K562 (cell line): ENCODE results near the gene MAP3K2. TPM values are rescaled to one million over a fixed set of nuclear protein-coding genes. Genes with fewer than 3 reads are reported as not detected.

Experiments used
- ATAC-seq: fragments of 200-7000 bp; cut with Tn5 transposase; 3 replicates; pipeline ENCODE4 v1.9.1; 2020; ENCODE audit warnings: moderate library complexity
- BruUV-seq: library from RNA; stranded (reverse); fragments of 400-500 nt; replicated peaks from 2 replicates; lab custom pipeline; 2021; lab: Mats Ljungman, UMichigan
- CTCF ChIA-PET: fragments of 300-600 bp; formaldehyde crosslinking; extraction: SDS; loops from one replicate; lab custom pipeline; 2021; ENCODE audit warnings: low intra/inter-chr PET ratio; lab: Yijun Ruan, JAX
- POLR2A ChIA-PET: fragments of 300-600, 350-650 bp; sonication (Branson Sonifier 250); formaldehyde crosslinking; extraction: SDS; loops from one replicate; lab custom pipeline; 2021; ENCODE audit warnings: antibody characterized with exemption, inconsistent platforms; lab: Yijun Ruan, JAX
- DNase-seq, 4 experiments: peaks; one replicate each; pipeline versions ENCODE4 v3.0.0 to v3.0.0-alpha.2; 2011 to 2018; ENCODE audit warnings: low spot score in 3 of 4, mixed read lengths in 3 of 4; ENCODE audit errors: extremely low read depth in 1 of 4
- FAIRE-seq: peaks from 2 replicates; lab custom pipeline; 2011; peaks lifted over from hg19 to GRCh38; lab: Jason Lieb, UNC
- H2AFZ ChIP-seq: 2 replicates; pipeline ENCODE4 v1.6.0; 2011; ENCODE audit warnings: low read depth, low read length, control low read depth, inconsistent platforms
- H3K27ac ChIP-seq: fragments of 200-600 bp; 3 replicates; pipeline ENCODE4 v1.8.0; 2011; ENCODE audit warnings: low read depth, mild to moderate bottlenecking, control low read depth, inconsistent platforms, low read length, moderate library complexity, mixed read lengths; ENCODE audit errors: extremely low read depth
- H3K27me3 ChIP-seq, 2 experiments: fragments of 300-600 bp in 1 of 2; 2 replicates in 1 of 2; 3 replicates in 1 of 2; pipeline versions ENCODE4 v1.6.0 to v1.8.0; 2011; ENCODE audit warnings: inconsistent platforms in 2 of 2, low read length in 2 of 2, mild to moderate bottlenecking in 1 of 2, mixed read lengths in 1 of 2, moderate library complexity in 1 of 2; ENCODE audit not compliant: control insufficient read depth in 2 of 2, insufficient read depth in 2 of 2
- H3K36me3 ChIP-seq: fragments of 300-600 bp; 3 replicates; pipeline ENCODE4 v1.8.0; 2011; ENCODE audit warnings: mild to moderate bottlenecking, low read length, inconsistent platforms; ENCODE audit not compliant: control insufficient read depth, insufficient read depth
- H3K4me1 ChIP-seq, 2 experiments: fragments of 200-600 bp in 1 of 2; replicated peaks in 1 of 2; 2 replicates in 1 of 2; 3 replicates in 1 of 2; pipeline versions ENCODE4 v1.5.1 to v1.8.0; 2011; ENCODE audit warnings: inconsistent platforms in 2 of 2, low read length in 2 of 2, mild to moderate bottlenecking in 1 of 2, mixed read lengths in 1 of 2, moderate library complexity in 1 of 2; ENCODE audit not compliant: control insufficient read depth in 2 of 2, insufficient read depth in 2 of 2
- H3K4me2 ChIP-seq: 2 replicates; pipeline ENCODE4 v1.6.1; 2011; ENCODE audit warnings: low read length, control low read depth, inconsistent platforms, mixed read lengths; ENCODE audit not compliant: insufficient read depth
- H3K4me3 ChIP-seq: fragments of 200-600 bp; sonication (generic), shearing (Covaris generic); 2 replicates; pipeline ENCODE4 v1.5.1; 2016; ENCODE audit warnings: control low read depth, inconsistent platforms
- H3K79me2 ChIP-seq: fragments of 200-600 bp; 3 replicates; pipeline ENCODE4 v1.8.0; 2011; ENCODE audit warnings: low read length, inconsistent platforms; ENCODE audit not compliant: control insufficient read depth, insufficient read depth
- H3K9ac ChIP-seq, 2 experiments: 2 replicates each; pipeline versions ENCODE4 v1.6.0 to v1.6.1; 2011; ENCODE audit warnings: low read depth in 2 of 2, low read length in 2 of 2, control low read depth in 1 of 2, inconsistent platforms in 1 of 2, mild to moderate bottlenecking in 1 of 2, mixed read lengths in 1 of 2; ENCODE audit not compliant: insufficient read depth in 1 of 2
- H3K9me1 ChIP-seq: one replicate; pipeline ENCODE4 v1.6.0; 2011; ENCODE audit warnings: inconsistent platforms, mild to moderate bottlenecking, low read length, moderate library complexity; ENCODE audit not compliant: control insufficient read depth, insufficient read depth
- H3K9me3 ChIP-seq: replicated peaks from 2 replicates; pipeline ENCODE4 v1.5.1; 2011; ENCODE audit warnings: low read depth, low read length, inconsistent platforms; ENCODE audit not compliant: control insufficient read depth, insufficient read depth
- H4K20me1 ChIP-seq: replicated peaks from 2 replicates; pipeline ENCODE4 v1.6.1; 2011; ENCODE audit warnings: low read length, inconsistent platforms, mixed read lengths; ENCODE audit not compliant: control insufficient read depth, insufficient read depth
- CTBP1 ChIP-seq: fragments of 450-650 bp; IDR thresholded peaks from 2 replicates; pipeline ENCODE4 v1.6.1; 2016; ENCODE audit warnings: borderline replicate concordance
- GATAD2B ChIP-seq: fragments of 450-650 bp; IDR thresholded peaks from 2 replicates; pipeline ENCODE4 v1.6.1; 2017; ENCODE audit warnings: mild to moderate bottlenecking, borderline replicate concordance
- HMBOX1 ChIP-seq: sonication (generic); IDR thresholded peaks from 2 replicates; pipeline ENCODE4 v1.6.1; 2016
- JUNB ChIP-seq: fragments of 450-650 bp; formaldehyde crosslinking; conservative IDR thresholded peaks from 2 replicates; pipeline ENCODE4 v1.4.0; 2020; ENCODE audit warnings: mild to moderate bottlenecking
- NCOA6 ChIP-seq: fragments of 450-650 bp; IDR thresholded peaks from 2 replicates; pipeline ENCODE4 v1.6.1; 2017; ENCODE audit warnings: mild to moderate bottlenecking
- NR3C1 ChIP-seq: sonication (generic); formaldehyde crosslinking; IDR thresholded peaks from 2 replicates; pipeline ENCODE4 v1.8.1; 2022; ENCODE audit warnings: missing genetic modification reagents
- RNF2 ChIP-seq: sonication (generic); IDR thresholded peaks from 2 replicates; pipeline ENCODE4 v1.6.1; 2016
- SREBF2 ChIP-seq: sonication (generic); formaldehyde crosslinking; IDR thresholded peaks from 2 replicates; pipeline ENCODE4 v1.4.0; 2020; ENCODE audit warnings: mild to moderate bottlenecking, missing genetic modification reagents
- ZKSCAN1 ChIP-seq: fragments of 150-350 bp; IDR thresholded peaks from 2 replicates; pipeline ENCODE4 v1.6.1; 2016; ENCODE audit warnings: low read depth, low read length
- ZKSCAN3 ChIP-seq: fragments of 250-450 bp; sonication (Bioruptor Pico); IDR thresholded peaks from 2 replicates; pipeline ENCODE4 v1.4.0; 2020
- ZNF239 ChIP-seq: fragments of 250-450 bp; sonication (Bioruptor Pico); IDR thresholded peaks from 2 replicates; pipeline ENCODE4 v1.4.0; 2020; ENCODE audit warnings: mild to moderate bottlenecking
- ZNF282 ChIP-seq: sonication (generic); formaldehyde crosslinking; IDR thresholded peaks from 2 replicates; pipeline ENCODE4 v1.8.1; 2023; ENCODE audit warnings: missing genetic modification reagents
- ZNF384 ChIP-seq: IDR thresholded peaks from 2 replicates; pipeline ENCODE4 v1.6.1; 2012; ENCODE audit warnings: low read depth, low read length, improper control_type of control experiment
- WGBS: fragments of 100-300 bp; shearing (Covaris generic); methylation state at CpG from one replicate; pipeline ENCODE4 v1.1.6; 2016; ENCODE audit warnings: low coverage, mixed read lengths; ENCODE audit not compliant: insufficient coverage; ENCODE audit errors: missing lambda C conversion rate; 5-methylcytosine and 5-hydroxymethylcytosine counted together
- in situ Hi-C: fragments of 300-500 bp; cut with MboI; formaldehyde crosslinking; loops from 4 replicates; pipeline ENCODE4 v1.15.0; 2018; ENCODE audit warnings: inconsistent platforms, mixed read lengths
- intact Hi-C: fragments of 100-400 bp; cut with micrococcal nuclease; formaldehyde crosslinking; loops from 2 replicates; pipeline ENCODE4 v1.14.2; 2022
- polyA plus RNA-seq, 8 experiments: library from polyadenylated mRNA; depleted of rRNA in 4 of 8; stranded (reverse) in 5 of 8; unstranded in 3 of 8; fragments of >200 nt; fragmentation: Nextera tagmentation in 2 of 8; fragmentation: Illumina TruSeq in 1 of 8; extraction: Ambion mirVana in 2 of 8; extraction: Trizol in 1 of 8; gene quantifications; 2 replicates each; pipeline versions ENCODE4 v1.2.1 to v1.2.3, GENCODE V29; 2011 to 2014; ENCODE audit warnings: inconsistent platforms in 1 of 8, missing spikeins in 1 of 8
- total RNA-seq, 7 experiments: library from RNA; depleted of rRNA in 6 of 7; stranded (reverse); fragments of >200 nt in 6 of 7; fragmentation: Illumina TruSeq in 2 of 7; extraction: Trizol in 2 of 7; gene quantifications; 2 replicates each; pipeline versions ENCODE4 v1.2.1 to v1.2.3, GENCODE V29; 2011 to 2021; ENCODE audit warnings: low replicate concordance in 1 of 7
- TF ChIP-seq, protein P1 (sequence below): sonication (generic); formaldehyde crosslinking; IDR thresholded peaks from 2 replicates; pipeline ENCODE4 v1.8.0; 2022; ENCODE audit warnings: mild to moderate bottlenecking, low read depth, missing genetic modification reagents
- TF ChIP-seq, protein P2 (sequence below): fragments of 450-650 bp; IDR thresholded peaks from 2 replicates; pipeline ENCODE4 v1.6.1; 2017; ENCODE audit warnings: antibody characterized with exemption
- TF ChIP-seq, protein P3 (sequence below): sonication (generic); formaldehyde crosslinking; IDR thresholded peaks from 2 replicates; pipeline ENCODE4 v1.8.0; 2022; ENCODE audit warnings: missing genetic modification reagents, mild to moderate bottlenecking, borderline replicate concordance

MAP3K2 gene
- total and polyA plus RNA-seq, 9 of the 15 experiments (the other 6 are each of a cell fraction or from before 2014, with no cell fraction given) = 1.2 to 14.2 (median 5.7) TPM

DNA sequence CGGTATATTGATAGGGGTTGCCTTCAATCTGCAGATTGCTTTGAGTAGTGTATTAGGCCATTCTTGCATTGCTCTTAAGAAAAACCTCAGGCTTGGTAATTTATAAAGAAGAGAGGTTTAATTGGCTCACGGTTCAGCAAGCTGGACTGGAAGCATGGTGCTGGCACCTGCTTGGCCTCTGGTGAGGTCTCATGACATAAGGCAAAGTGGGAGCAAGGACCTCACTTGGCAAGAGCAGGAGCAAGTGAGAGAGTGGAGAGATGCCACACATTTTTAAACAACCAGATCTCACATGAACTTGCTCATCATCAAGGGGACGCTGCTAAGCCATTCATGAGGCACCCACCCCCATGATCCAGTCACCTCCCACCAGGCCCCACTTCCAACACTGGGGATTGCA, 4.9 kb downstream of the MAP3K2 start (continued):
- TF ChIP-seq NCOA6 = no peak
- no peak for TF ChIP-seq SREBF2 (CRISPR knock-in tag)
- TF ChIP-seq ZKSCAN3 (CRISPR knock-in tag) = no peak
- no peak for TF ChIP-seq GATAD2B
- no peak for TF ChIP-seq CTBP1
- no peak for TF ChIP-seq NR3C1 (CRISPR knock-in tag)
- TF ChIP-seq, protein P1, sequence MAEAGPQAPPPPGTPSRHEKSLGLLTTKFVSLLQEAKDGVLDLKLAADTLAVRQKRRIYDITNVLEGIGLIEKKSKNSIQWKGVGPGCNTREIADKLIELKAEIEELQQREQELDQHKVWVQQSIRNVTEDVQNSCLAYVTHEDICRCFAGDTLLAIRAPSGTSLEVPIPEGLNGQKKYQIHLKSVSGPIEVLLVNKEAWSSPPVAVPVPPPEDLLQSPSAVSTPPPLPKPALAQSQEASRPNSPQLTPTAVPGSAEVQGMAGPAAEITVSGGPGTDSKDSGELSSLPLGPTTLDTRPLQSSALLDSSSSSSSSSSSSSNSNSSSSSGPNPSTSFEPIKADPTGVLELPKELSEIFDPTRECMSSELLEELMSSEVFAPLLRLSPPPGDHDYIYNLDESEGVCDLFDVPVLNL = no peak
- TF ChIP-seq ZKSCAN1 = no peak

DNA sequence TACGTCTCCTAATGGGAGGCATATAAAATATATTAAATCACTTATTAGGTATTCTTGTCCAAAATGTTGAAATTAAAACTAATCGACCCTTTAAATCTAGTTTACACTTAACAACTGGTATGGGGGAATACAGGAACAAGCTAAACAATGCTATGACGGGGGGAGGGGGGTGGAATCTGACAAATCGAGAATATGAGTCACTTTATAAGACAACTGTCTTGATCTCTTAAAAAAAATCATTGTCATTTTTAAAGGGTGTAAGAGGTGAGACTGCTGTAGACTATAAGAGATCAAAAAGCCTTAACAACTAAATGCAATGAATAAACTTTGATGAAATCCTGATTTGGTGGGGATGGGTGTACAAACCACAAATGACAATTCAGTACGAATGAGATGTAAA, 6.0 kb downstream of the MAP3K2 start:
- Histone ChIP-seq H3K79me2 (peaks cover 80% of the 10 kb centered on the region), H3K27me3 (no peaks in the 10 kb centered on the region), H3K9me3 (peaks cover 2% of the 10 kb centered on the region), H3K4me3 (no peak overlapping the region), H3K4me2 (no peak overlapping the region), H3K27ac (no peak overlapping the region), H3K36me3 (no peaks in the 10 kb centered on the region; the same call in 2 of the 3 replicates), H2AFZ (no peak overlapping the region), H3K9me1 (no peaks in the 10 kb centered on the region), H3K4me1 (peaks cover 0 to 7% of the 10 kb centered on the region in 2 experiments; a peak in 1 of 5 replicates), H3K9ac (no peak overlapping the region), H4K20me1 (peaks cover 3% of the 10 kb centered on the region; the same call in 1 of the 2 replicates)
- DNase-seq (no peak), FAIRE-seq (no peak), ATAC-seq (no peak)
- ChIA-PET POLR2A (no interaction called here), CTCF (no interaction called here)
- intact Hi-C loops = no loop called here
- in situ Hi-C loops = no loop called here
- no TSS peak for BruUV-seq
- 41% methylated on average over 5 of the region's 5 CpGs for WGBS
- TF ChIP-seq, protein P2, sequence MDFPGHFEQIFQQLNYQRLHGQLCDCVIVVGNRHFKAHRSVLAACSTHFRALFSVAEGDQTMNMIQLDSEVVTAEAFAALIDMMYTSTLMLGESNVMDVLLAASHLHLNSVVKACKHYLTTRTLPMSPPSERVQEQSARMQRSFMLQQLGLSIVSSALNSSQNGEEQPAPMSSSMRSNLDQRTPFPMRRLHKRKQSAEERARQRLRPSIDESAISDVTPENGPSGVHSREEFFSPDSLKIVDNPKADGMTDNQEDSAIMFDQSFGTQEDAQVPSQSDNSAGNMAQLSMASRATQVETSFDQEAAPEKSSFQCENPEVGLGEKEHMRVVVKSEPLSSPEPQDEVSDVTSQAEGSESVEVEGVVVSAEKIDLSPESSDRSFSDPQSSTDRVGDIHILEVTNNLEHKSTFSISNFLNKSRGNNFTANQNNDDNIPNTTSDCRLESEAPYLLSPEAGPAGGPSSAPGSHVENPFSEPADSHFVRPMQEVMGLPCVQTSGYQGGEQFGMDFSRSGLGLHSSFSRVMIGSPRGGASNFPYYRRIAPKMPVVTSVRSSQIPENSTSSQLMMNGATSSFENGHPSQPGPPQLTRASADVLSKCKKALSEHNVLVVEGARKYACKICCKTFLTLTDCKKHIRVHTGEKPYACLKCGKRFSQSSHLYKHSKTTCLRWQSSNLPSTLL = no peak
- no peak for TF ChIP-seq ZNF239 (CRISPR knock-in tag)
- no peak for TF ChIP-seq HMBOX1
- TF ChIP-seq, protein P3, sequence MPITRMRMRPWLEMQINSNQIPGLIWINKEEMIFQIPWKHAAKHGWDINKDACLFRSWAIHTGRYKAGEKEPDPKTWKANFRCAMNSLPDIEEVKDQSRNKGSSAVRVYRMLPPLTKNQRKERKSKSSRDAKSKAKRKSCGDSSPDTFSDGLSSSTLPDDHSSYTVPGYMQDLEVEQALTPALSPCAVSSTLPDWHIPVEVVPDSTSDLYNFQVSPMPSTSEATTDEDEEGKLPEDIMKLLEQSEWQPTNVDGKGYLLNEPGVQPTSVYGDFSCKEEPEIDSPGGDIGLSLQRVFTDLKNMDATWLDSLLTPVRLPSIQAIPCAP = no peak
- TF ChIP-seq ZNF384 = no peak
- no peak for TF ChIP-seq ZNF282 (CRISPR knock-in tag)
- TF ChIP-seq JUNB = no peak
- TF ChIP-seq RNF2 = no peak
